K562 (cell line): Measurements from ENCODE around the gene BNIPL. TPM values are rescaled to one million over a fixed set of nuclear protein-coding genes. Genes with fewer than 3 reads are reported as not detected.
A peak's percentile ranks its signal among the peaks of the same experiment; 100 is the strongest.

Experiments
- BRD9 ChIP-seq: fragments of 450-650 bp; IDR thresholded peaks from 2 replicates; pipeline ENCODE4 v1.6.1; 2018; ENCODE audit warnings: low read depth; ENCODE audit not compliant: partially characterized antibody
- CEBPG ChIP-seq, 3 experiments: fragments of 200-800 bp in 1 of 3; sonication (Bioruptor generic) in 1 of 3; sonication (generic) in 1 of 3; formaldehyde crosslinking in 1 of 3; IDR thresholded peaks in 2 of 3; conservative IDR thresholded peaks in 1 of 3; 2 replicates each; pipeline versions ENCODE4 v1.6.1 to v1.8.0; 2016 to 2022; ENCODE audit warnings: missing compliant biosample characterization in 2 of 3, missing genetic modification characterization in 2 of 3, mild to moderate bottlenecking in 1 of 3, missing genetic modification reagents in 1 of 3
- FOXO4 ChIP-seq: fragments of 450-650 bp; formaldehyde crosslinking; IDR thresholded peaks from 2 replicates; pipeline ENCODE4 v1.4.0; 2020; ENCODE audit warnings: mild to moderate bottlenecking, moderate library complexity
- IRF1 ChIP-seq: sonication (generic); formaldehyde crosslinking; IDR thresholded peaks from 2 replicates; pipeline ENCODE4 v1.8.0; 2022; ENCODE audit warnings: missing genetic modification reagents, mild to moderate bottlenecking, borderline replicate concordance
- JUNB ChIP-seq: fragments of 450-650 bp; formaldehyde crosslinking; conservative IDR thresholded peaks from 2 replicates; pipeline ENCODE4 v1.4.0; 2020; ENCODE audit warnings: mild to moderate bottlenecking
- L3MBTL2 ChIP-seq: fragments of 450-650 bp; IDR thresholded peaks from 2 replicates; pipeline ENCODE4 v1.6.1; 2016; ENCODE audit warnings: mild to moderate bottlenecking, moderate library complexity
- MAFG ChIP-seq: fragments of 450-650 bp; conservative IDR thresholded peaks from 2 replicates; pipeline ENCODE4 v1.6.1; 2016; ENCODE audit warnings: missing genetic modification characterization, missing compliant biosample characterization
- PML ChIP-seq: IDR thresholded peaks from 2 replicates; pipeline ENCODE4 v1.6.1; 2012; ENCODE audit warnings: low read length, inconsistent platforms
- PPARD ChIP-seq: fragments of 250-450 bp; sonication (Bioruptor Pico); IDR thresholded peaks from 2 replicates; pipeline ENCODE4 v1.8.0; 2022; ENCODE audit warnings: inconsistent platforms, mild to moderate bottlenecking, moderate library complexity
- SOX6 ChIP-seq: fragments of 450-650 bp; IDR thresholded peaks from 2 replicates; pipeline ENCODE4 v1.6.1; 2014; ENCODE audit warnings: mild to moderate bottlenecking
- ZBTB49 ChIP-seq: sonication (generic); formaldehyde crosslinking; IDR thresholded peaks from 2 replicates; pipeline ENCODE4 v1.8.0; 2022; ENCODE audit warnings: missing genetic modification reagents, mild to moderate bottlenecking, borderline replicate concordance
- ZBTB7A ChIP-seq: IDR thresholded peaks from 2 replicates; pipeline ENCODE4 v1.6.1; 2011; ENCODE audit warnings: low read depth, mild to moderate bottlenecking, low read length, moderate library complexity, borderline replicate concordance; ENCODE audit not compliant: control insufficient read depth
- ZNF311 ChIP-seq: fragments of 250-450 bp; sonication (Bioruptor Pico); IDR thresholded peaks from 2 replicates; pipeline ENCODE4 v1.4.0; 2020; ENCODE audit warnings: mild to moderate bottlenecking, moderate library complexity
- polyA plus RNA-seq, 8 experiments: library from polyadenylated mRNA; depleted of rRNA in 4 of 8; stranded (reverse) in 5 of 8; unstranded in 3 of 8; fragments of >200 nt; fragmentation: Nextera tagmentation in 2 of 8; fragmentation: Illumina TruSeq in 1 of 8; extraction: Ambion mirVana in 2 of 8; extraction: Trizol in 1 of 8; gene quantifications; 2 replicates each; pipeline versions ENCODE4 v1.2.1 to v1.2.3, GENCODE V29; 2011 to 2014; ENCODE audit warnings: inconsistent platforms in 1 of 8, missing spikeins in 1 of 8
- total RNA-seq, 7 experiments: library from RNA; depleted of rRNA in 6 of 7; stranded (reverse); fragments of >200 nt in 6 of 7; fragmentation: Illumina TruSeq in 2 of 7; extraction: Trizol in 2 of 7; gene quantifications; 2 replicates each; pipeline versions ENCODE4 v1.2.1 to v1.2.3, GENCODE V29; 2011 to 2021; ENCODE audit warnings: low replicate concordance in 1 of 7
- TF ChIP-seq, protein P1 (sequence below): sonication (generic); formaldehyde crosslinking; IDR thresholded peaks from 2 replicates; pipeline ENCODE4 v1.8.0; 2022; ENCODE audit warnings: mild to moderate bottlenecking, low read depth, missing genetic modification reagents
- TF ChIP-seq, protein P2 (sequence below): sonication (generic); formaldehyde crosslinking; IDR thresholded peaks from 2 replicates; pipeline ENCODE4 v1.8.0; 2022; ENCODE audit warnings: mild to moderate bottlenecking, missing genetic modification reagents
- TF ChIP-seq, protein P3 (sequence below): fragments of 450-650 bp; formaldehyde crosslinking; IDR thresholded peaks from 2 replicates; pipeline ENCODE4 v1.4.0; 2020; ENCODE audit warnings: mild to moderate bottlenecking, moderate library complexity

Gene BNIPL
- total and polyA plus RNA-seq, 9 of the 15 experiments (the other 6 are each of a cell fraction or from before 2014, with no cell fraction given) = 0.08 to 1.4 (median 0.68) TPM

DNA sequence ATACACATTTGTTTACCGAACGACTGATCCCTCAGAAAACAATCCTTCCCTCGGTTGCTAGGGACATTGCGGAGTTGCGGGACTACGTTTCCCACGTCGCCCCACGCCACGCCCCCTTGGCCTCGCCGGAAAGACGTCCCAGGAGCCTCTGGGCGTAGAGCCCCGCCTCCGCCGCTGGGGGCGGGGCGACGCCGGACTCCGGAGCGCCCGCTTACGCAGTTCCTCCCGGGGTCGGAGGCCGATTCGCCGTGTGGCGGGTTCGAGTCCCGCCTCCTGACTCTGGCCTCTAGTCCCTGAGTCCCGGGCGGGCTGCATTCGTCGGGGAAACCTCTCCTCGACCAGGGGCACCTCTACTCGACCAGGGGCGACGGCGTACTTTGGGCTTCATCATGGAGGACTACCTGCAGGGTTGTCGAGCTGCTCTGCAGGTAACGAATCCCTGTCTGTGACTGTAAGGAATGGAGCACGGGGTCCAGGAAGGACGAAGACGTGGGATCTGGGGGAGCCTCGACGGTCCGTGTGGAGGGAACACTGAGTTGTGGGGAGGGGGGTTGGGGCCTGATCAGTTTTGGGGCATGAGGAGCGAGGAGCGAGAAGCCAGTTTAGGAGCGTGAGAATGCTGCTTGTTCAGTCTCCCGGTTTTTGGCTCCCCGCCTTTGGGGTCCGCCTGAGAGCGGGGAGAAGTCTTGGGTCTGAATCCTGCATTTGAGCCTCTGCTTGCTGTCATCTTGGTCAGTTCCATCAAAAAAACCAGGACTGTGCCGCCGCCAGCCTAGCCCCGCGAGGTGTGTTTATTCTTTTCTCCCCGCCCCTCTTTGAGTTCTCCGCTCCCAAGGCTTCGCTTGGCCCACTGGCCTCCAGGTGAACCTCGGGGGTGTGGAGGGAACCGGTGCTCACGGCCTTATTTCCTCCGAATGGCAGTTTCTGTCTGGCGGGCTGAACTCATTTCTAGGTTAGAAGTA is 27.9 kb upstream of the BNIPL start, which contains the start of gene PRUNE1 (continued):
- TF ChIP-seq, protein P1, sequence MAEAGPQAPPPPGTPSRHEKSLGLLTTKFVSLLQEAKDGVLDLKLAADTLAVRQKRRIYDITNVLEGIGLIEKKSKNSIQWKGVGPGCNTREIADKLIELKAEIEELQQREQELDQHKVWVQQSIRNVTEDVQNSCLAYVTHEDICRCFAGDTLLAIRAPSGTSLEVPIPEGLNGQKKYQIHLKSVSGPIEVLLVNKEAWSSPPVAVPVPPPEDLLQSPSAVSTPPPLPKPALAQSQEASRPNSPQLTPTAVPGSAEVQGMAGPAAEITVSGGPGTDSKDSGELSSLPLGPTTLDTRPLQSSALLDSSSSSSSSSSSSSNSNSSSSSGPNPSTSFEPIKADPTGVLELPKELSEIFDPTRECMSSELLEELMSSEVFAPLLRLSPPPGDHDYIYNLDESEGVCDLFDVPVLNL = no peak
- no peak for TF ChIP-seq JUNB (CRISPR knock-in tag)
- no peak for TF ChIP-seq BRD9
- TF ChIP-seq, protein P2, sequence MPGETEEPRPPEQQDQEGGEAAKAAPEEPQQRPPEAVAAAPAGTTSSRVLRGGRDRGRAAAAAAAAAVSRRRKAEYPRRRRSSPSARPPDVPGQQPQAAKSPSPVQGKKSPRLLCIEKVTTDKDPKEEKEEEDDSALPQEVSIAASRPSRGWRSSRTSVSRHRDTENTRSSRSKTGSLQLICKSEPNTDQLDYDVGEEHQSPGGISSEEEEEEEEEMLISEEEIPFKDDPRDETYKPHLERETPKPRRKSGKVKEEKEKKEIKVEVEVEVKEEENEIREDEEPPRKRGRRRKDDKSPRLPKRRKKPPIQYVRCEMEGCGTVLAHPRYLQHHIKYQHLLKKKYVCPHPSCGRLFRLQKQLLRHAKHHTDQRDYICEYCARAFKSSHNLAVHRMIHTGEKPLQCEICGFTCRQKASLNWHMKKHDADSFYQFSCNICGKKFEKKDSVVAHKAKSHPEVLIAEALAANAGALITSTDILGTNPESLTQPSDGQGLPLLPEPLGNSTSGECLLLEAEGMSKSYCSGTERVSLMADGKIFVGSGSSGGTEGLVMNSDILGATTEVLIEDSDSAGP = no peak
- TF ChIP-seq PML = no peak
- peak; percentile 67; the same call in 1 of the 2 replicates for TF ChIP-seq ZBTB7A
- TF ChIP-seq L3MBTL2 = peak; percentile 67
- TF ChIP-seq SOX6 = peak; percentile 81
- TF ChIP-seq, protein P3, sequence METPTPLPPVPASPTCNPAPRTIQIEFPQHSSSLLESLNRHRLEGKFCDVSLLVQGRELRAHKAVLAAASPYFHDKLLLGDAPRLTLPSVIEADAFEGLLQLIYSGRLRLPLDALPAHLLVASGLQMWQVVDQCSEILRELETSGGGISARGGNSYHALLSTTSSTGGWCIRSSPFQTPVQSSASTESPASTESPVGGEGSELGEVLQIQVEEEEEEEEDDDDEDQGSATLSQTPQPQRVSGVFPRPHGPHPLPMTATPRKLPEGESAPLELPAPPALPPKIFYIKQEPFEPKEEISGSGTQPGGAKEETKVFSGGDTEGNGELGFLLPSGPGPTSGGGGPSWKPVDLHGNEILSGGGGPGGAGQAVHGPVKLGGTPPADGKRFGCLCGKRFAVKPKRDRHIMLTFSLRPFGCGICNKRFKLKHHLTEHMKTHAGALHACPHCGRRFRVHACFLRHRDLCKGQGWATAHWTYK (CRISPR knock-in tag) = peak; percentile 56; the same call in 1 of the 2 replicates
- TF ChIP-seq MAFG (tag) = no peak
- no peak for TF ChIP-seq FOXO4 (CRISPR knock-in tag)
- no peak for TF ChIP-seq ZNF311
- peak; percentile 53; the same call in 1 of the 2 replicates for TF ChIP-seq CEBPG (CRISPR knock-in tag; IDR thresholded peaks at IDR 0.05)
- TF ChIP-seq CEBPG (tag; conservative IDR thresholded peaks at IDR 0.05 in 1 of 2, IDR thresholded peaks at IDR 0.05 in 1 of 2) = no peak
- TF ChIP-seq IRF1 (CRISPR knock-in tag) = no peak
- TF ChIP-seq PPARD = no peak
- TF ChIP-seq ZBTB49 (CRISPR knock-in tag) = no peak
